ENCODE data around the gene RAD51B. TPM values are rescaled to one million over a fixed set of nuclear protein-coding genes. Genes with fewer than 3 reads are reported as not detected.

RAD51B gene
- total RNA-seq, 1 experiment from 2014 or later, result 20.0 TPM

GRCh38 chr14:67962215-67962644, 142.7 kb downstream of the RAD51B start:
- Histone ChIP-seq H3K4me2 (ENCODE audit: low read length) (no peak overlapping the region), H3K9ac (ENCODE audit: low read length) (no peak overlapping the region), H3K4me1 (ENCODE audit: control insufficient read depth in 1 of 2, insufficient read depth in 2 of 2, low read length in 2 of 2) (peaks cover 6 to 8% of the 10 kb centered on the region in 2 experiments; a peak in 3 of 4 replicates), H2AFZ (ENCODE audit: low read depth, low read length, poor library complexity, severe bottlenecking) (no peak overlapping the region), H3K27me3 (ENCODE audit: insufficient read depth, low read length) (no peaks in the 10 kb centered on the region), H3K27ac (ENCODE audit: low read depth, low read length) (no peak overlapping the region), H3K9me3 (ENCODE audit: control insufficient read depth in 1 of 2, insufficient read depth in 1 of 2, low read depth in 1 of 2, low read length in 2 of 2) (no peaks in the 10 kb centered on the region), H3K9me2 (ENCODE audit: insufficient read depth) (no peaks in the 10 kb centered on the region), H4K20me1 (ENCODE audit: insufficient read depth) (no peaks in the 10 kb centered on the region), H3K36me3 (ENCODE audit: control insufficient read depth in 1 of 2, insufficient read depth in 2 of 2, low read length in 2 of 2) (no peaks in the 10 kb centered on the region), H3K79me2 (ENCODE audit: insufficient read depth, low read length) (no peaks in the 10 kb centered on the region), H3K4me3 (replicated peaks in 1 of 2; ENCODE audit: low read depth in 1 of 2, low read length in 2 of 2) (no peak overlapping the region)
- TF ChIP-seq, protein P1, sequence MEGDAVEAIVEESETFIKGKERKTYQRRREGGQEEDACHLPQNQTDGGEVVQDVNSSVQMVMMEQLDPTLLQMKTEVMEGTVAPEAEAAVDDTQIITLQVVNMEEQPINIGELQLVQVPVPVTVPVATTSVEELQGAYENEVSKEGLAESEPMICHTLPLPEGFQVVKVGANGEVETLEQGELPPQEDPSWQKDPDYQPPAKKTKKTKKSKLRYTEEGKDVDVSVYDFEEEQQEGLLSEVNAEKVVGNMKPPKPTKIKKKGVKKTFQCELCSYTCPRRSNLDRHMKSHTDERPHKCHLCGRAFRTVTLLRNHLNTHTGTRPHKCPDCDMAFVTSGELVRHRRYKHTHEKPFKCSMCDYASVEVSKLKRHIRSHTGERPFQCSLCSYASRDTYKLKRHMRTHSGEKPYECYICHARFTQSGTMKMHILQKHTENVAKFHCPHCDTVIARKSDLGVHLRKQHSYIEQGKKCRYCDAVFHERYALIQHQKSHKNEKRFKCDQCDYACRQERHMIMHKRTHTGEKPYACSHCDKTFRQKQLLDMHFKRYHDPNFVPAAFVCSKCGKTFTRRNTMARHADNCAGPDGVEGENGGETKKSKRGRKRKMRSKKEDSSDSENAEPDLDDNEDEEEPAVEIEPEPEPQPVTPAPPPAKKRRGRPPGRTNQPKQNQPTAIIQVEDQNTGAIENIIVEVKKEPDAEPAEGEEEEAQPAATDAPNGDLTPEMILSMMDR (IDR thresholded peaks at IDR 0.05 in 2 of 3, conservative IDR thresholded peaks at IDR 0.05 in 1 of 3; ENCODE audit: borderline replicate concordance in 1 of 3, insufficient read depth in 1 of 3, low read depth in 2 of 3, low read length in 2 of 3), result no peak
- TF ChIP-seq CBX3 (IDR thresholded peaks at IDR 0.05; ENCODE audit: low read depth) (no peak), MAX (IDR thresholded peaks at IDR 0.05) (no peak), FOSL1 (IDR thresholded peaks at IDR 0.05; ENCODE audit: low read depth) (no peak), REST (IDR thresholded peaks at IDR 0.05; ENCODE audit: low read depth) (no peak), SP1 (IDR thresholded peaks at IDR 0.05; ENCODE audit: low read depth) (no peak), POLR2A (IDR thresholded peaks at IDR 0.05; ENCODE audit: borderline replicate concordance, extremely low read depth, insufficient read depth, insufficient read length) (no peak), ELF1 (IDR thresholded peaks at IDR 0.05; ENCODE audit: borderline replicate concordance, low read depth) (no peak), TCF7L2 (IDR thresholded peaks at IDR 0.05; ENCODE audit: borderline replicate concordance, extremely low read depth, insufficient read depth, insufficient read length) (no peak), CEBPB (IDR thresholded peaks at IDR 0.05; ENCODE audit: low read depth) (no peak), YY1 (IDR thresholded peaks at IDR 0.05; ENCODE audit: extremely low read depth, insufficient replicate concordance, low read depth, low read length) (no peak), ZNF274 (IDR thresholded peaks at IDR 0.05; ENCODE audit: low read depth, low read length) (no peak), EZH2 (IDR thresholded peaks at IDR 0.05) (no peak), POLR2AphosphoS5 (IDR thresholded peaks at IDR 0.05; ENCODE audit: low read depth, low read length) (no peak)
- TF ChIP-seq, protein P2, sequence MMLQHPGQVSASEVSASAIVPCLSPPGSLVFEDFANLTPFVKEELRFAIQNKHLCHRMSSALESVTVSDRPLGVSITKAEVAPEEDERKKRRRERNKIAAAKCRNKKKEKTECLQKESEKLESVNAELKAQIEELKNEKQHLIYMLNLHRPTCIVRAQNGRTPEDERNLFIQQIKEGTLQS (IDR thresholded peaks at IDR 0.05), result no peak
- TF ChIP-seq, protein P3, sequence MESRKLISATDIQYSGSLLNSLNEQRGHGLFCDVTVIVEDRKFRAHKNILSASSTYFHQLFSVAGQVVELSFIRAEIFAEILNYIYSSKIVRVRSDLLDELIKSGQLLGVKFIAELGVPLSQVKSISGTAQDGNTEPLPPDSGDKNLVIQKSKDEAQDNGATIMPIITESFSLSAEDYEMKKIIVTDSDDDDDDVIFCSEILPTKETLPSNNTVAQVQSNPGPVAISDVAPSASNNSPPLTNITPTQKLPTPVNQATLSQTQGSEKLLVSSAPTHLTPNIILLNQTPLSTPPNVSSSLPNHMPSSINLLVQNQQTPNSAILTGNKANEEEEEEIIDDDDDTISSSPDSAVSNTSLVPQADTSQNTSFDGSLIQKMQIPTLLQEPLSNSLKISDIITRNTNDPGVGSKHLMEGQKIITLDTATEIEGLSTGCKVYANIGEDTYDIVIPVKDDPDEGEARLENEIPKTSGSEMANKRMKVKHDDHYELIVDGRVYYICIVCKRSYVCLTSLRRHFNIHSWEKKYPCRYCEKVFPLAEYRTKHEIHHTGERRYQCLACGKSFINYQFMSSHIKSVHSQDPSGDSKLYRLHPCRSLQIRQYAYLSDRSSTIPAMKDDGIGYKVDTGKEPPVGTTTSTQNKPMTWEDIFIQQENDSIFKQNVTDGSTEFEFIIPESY (IDR thresholded peaks at IDR 0.05; ENCODE audit: extremely low read depth, insufficient replicate concordance, low read length), result no peak
- POLR2A ChIA-PET, result no interaction called here
- ATAC-seq, result no peak
- no TSS peak for BruUV-seq (replicated peaks)
- RAD21 ChIA-PET (ENCODE audit: low non-redundant PET in 1 of 2, low total read pairs in 2 of 2, uncharacterized antibody in 2 of 2, unreplicated experiment in 2 of 2), result no interaction called here
- intact Hi-C loops (cut with micrococcal nuclease), result no loop called here
- CTCF ChIA-PET, result no interaction called here
- DNase-seq (ENCODE audit: low read depth, low spot score), result no peak

All from HCT116 (cell line).